Measurements from ENCODE around the gene ARHGDIA. TPM values are rescaled to one million over a fixed set of nuclear protein-coding genes. Genes with fewer than 3 reads are reported as not detected.

ARHGDIA gene
- total and polyA plus RNA-seq, 4 donors: 46.6 to 319 (median 238) TPM

DNA sequence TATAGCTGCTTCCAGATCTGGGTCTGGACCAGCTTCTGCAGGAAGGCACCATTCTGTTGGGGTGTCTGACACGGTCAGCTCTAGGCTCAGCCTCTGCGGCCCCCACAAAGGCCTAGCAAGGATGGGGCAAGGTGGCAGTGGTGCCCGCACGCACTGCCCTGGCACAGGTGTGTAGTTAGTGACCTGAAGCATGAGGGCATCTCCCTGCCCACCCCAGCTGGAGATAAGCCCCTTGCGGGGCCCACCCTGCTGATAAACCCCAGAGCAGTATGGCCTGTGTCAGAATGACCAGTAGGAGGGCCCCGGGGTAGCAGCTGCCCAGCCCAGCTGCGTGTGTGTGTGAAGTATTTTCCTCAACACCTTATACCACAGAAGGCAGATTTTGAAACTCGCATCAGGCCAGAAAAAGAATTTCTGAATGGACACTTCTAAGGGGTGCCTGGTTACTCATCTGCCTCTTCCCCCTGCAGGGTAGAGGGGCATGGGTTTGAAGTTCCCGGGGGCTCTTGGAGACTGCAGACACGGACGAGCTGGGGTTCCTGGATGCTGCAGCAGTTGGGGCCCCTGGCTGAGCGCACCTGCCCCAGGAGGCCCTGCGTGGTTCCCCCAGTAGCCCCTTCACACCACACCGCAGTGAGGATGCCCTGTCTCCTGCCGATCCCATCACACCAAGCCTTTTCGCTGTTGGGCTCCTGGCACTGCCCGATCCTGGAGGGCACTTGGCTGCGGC lies 4.5 kb downstream of the ARHGDIA start:
- no peak for DNase-seq (ENCODE audit: low read depth in 4 of 6, low spot score in 6 of 6)
- H3K36me3 ChIP-seq (ENCODE audit: control insufficient read depth, insufficient read depth, low read length): peaks cover 65% of the 10 kb centered on the region
- peaks cover 39% of the 10 kb centered on the region for H3K4me1 ChIP-seq (ENCODE audit: control insufficient read depth, insufficient read depth, low read length)
- no peaks in the 10 kb centered on the region for H3K27me3 ChIP-seq (ENCODE audit: control insufficient read depth, insufficient read depth, low read length)
- H3K27ac ChIP-seq (ENCODE audit: low read depth, low read length): no peak overlapping the region
- H3K9me3 ChIP-seq (ENCODE audit: control insufficient read depth, insufficient read depth, low read length): no peaks in the 10 kb centered on the region
- H3K4me3 ChIP-seq (ENCODE audit: low read depth, low read length): no peak overlapping the region
- 87% methylated on average over 10 of the region's 18 CpGs for WGBS (ENCODE audit: insufficient coverage)

DNA sequence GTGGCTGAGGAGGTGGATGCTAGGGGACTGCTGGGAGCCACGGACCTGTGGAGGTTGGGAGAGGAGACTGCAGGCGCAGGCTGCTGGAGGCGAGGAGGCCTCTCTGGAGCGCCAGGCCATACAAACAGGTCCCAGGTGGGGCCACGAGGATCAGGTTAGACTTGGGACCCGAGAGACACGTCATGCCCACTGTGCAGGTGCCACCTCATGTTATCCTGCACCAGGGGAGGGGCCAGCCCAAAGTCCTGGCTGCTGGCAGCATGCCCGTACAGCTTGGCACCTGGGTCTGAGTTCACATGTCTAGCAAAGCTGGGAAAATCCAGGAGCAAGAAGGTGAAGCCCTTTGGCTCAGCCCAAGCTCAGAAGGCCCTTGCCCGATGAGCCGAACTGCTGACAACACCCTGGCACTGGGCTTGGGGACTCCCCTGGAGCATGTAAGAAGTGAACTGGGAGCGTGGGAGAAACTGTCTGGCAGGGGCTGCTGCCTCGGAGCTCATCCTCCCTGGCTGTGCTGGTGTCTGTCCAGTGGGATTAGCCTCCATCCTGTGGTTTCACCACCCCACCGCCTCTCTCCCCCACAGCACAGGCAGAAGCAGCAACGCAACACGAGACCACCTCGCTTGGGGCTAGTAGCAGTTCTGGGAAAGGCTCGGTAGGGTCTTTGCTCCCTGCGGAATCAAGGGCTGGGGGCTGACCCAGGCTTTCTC lies 5.3 kb downstream of the ARHGDIA start:
- Histone ChIP-seq H3K4me1 (ENCODE audit: control insufficient read depth, insufficient read depth, low read length) (peaks cover 43% of the 10 kb centered on the region), H3K4me3 (ENCODE audit: low read depth, low read length) (no peak overlapping the region), H3K27ac (ENCODE audit: low read depth, low read length) (no peak overlapping the region), H3K9me3 (ENCODE audit: control insufficient read depth, insufficient read depth, low read length) (no peaks in the 10 kb centered on the region), H3K36me3 (ENCODE audit: control insufficient read depth, insufficient read depth, low read length) (peaks cover 65% of the 10 kb centered on the region), H3K27me3 (ENCODE audit: control insufficient read depth, insufficient read depth, low read length) (no peaks in the 10 kb centered on the region)
- WGBS (ENCODE audit: insufficient coverage): 90% methylated on average over 18 of the region's 18 CpGs
- no peak for DNase-seq (ENCODE audit: low read depth in 4 of 6, low spot score in 6 of 6)

DNA sequence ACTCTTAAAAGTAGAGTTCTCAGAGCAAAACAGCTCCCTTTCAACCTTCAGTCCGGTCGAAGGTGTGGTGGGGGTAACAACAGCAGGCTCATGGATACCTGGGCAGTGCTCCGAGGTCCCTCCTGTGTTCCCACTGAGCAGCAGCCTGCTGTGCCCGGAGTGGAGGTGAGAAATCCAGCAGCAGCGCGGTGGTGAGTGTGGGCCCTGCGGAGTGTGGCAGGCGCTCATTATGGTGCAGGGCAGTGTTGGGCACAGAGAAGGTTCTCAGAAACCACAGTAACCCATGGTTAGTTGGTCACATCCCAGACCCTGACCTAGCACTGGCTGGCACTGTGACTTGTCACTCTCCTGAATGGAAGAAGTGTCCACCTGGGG lies 5.8 kb downstream of the ARHGDIA start:
- no peak overlapping the region for H3K4me3 ChIP-seq (ENCODE audit: low read depth, low read length)
- peaks cover 65% of the 10 kb centered on the region for H3K36me3 ChIP-seq (ENCODE audit: control insufficient read depth, insufficient read depth, low read length)
- 96% methylated on average over 8 of the region's 8 CpGs for WGBS (ENCODE audit: insufficient coverage)
- no peaks in the 10 kb centered on the region for H3K27me3 ChIP-seq (ENCODE audit: control insufficient read depth, insufficient read depth, low read length)
- no peak overlapping the region for H3K27ac ChIP-seq (ENCODE audit: low read depth, low read length)
- DNase-seq (ENCODE audit: low read depth in 4 of 6, low spot score in 6 of 6): no peak
- H3K4me1 ChIP-seq (ENCODE audit: control insufficient read depth, insufficient read depth, low read length): peaks cover 42% of the 10 kb centered on the region
- H3K9me3 ChIP-seq (ENCODE audit: control insufficient read depth, insufficient read depth, low read length): no peaks in the 10 kb centered on the region

DNA sequence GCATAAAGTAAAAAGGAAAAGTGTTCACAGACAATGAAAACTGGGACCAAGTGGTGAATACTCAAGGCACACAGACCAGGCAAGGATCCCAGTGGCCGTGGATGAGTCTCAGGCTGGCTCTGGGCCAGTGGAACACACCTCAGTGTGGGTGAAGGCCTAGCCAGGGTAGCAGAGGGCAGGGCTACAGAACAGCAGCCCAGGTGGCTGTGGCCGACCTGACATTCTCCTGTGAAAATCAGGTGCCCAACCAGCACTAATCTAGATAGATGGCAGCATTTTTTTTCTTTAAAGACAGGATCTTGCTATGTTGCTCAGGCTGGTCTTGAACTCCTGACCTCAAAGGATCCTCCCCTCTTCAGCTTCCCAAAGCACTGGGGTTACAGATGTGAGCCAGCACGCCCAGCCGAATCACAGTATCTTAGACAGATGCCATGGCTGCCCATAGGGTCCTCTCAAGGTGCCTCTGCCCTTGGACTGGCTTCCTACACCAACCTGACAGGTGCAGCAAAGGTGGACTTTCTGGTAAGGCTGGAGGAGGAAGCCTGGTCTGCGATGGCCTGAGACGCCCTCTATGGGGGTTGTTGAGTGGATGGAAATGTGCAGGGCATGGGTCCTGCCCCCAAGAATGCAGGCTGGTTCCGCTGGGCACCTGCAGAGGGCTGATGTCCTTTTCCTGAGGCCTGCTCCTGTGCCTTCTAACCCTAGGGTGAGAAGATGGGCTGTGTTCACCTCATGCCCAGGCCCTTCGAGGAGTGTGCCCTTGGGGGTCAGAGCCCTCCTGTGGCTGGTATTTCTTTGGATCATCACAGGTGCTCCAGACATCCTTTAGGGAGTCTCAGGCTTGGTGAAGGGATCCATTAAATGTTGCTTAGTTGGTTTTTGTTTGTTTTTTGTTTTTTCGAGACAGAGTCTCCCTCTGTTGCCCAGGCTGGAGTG lies 7.0 kb downstream of the ARHGDIA start:
- H3K27me3 ChIP-seq (ENCODE audit: control insufficient read depth, insufficient read depth, low read length): no peaks in the 10 kb centered on the region
- no peaks in the 10 kb centered on the region for H3K9me3 ChIP-seq (ENCODE audit: control insufficient read depth, insufficient read depth, low read length)
- DNase-seq (ENCODE audit: low read depth in 4 of 6, low spot score in 6 of 6): no peak
- H3K27ac ChIP-seq (ENCODE audit: low read depth, low read length): no peak overlapping the region
- 92% methylated on average over 6 of the region's 9 CpGs for WGBS (ENCODE audit: insufficient coverage)
- H3K4me3 ChIP-seq (ENCODE audit: low read depth, low read length): no peak overlapping the region
- H3K36me3 ChIP-seq (ENCODE audit: control insufficient read depth, insufficient read depth, low read length): peaks cover 56% of the 10 kb centered on the region
- peaks cover 38% of the 10 kb centered on the region for H3K4me1 ChIP-seq (ENCODE audit: control insufficient read depth, insufficient read depth, low read length)

DNA sequence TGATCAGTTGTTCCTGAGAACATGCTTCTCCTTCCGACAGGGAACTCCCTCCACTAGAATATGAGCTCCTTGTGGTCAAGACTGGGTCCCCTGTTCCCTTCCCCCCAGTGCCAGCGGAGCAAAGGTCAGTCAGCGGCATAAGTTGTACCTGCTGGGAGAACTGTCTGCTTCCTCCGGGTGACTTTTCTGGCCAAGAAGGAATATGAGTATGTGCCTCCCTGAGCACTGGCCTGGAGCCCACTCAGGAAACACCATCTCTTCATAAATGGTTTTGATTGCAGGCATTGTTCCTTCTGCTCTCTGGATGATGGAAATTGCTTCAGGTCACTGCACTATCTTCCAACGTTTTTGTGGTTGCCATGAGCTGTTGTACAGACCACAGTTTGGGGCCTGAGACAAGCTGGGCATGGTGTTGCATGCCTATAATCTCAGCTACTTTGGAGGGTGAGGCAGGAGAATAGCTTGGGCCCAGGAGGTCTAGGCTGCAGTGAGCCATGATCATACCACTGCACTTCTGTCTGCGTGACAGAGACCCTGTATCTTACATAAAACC lies 7.9 kb downstream of the ARHGDIA start:
- no peak for DNase-seq (ENCODE audit: low read depth in 4 of 6, low spot score in 6 of 6)
- H3K27me3 ChIP-seq (ENCODE audit: control insufficient read depth, insufficient read depth, low read length): no peaks in the 10 kb centered on the region
- H3K9me3 ChIP-seq (ENCODE audit: control insufficient read depth, insufficient read depth, low read length): no peaks in the 10 kb centered on the region
- 95% methylated on average over 4 of the region's 6 CpGs for WGBS (ENCODE audit: insufficient coverage)
- no peak overlapping the region for H3K4me3 ChIP-seq (ENCODE audit: low read depth, low read length)
- H3K4me1 ChIP-seq (ENCODE audit: control insufficient read depth, insufficient read depth, low read length): peaks cover 44% of the 10 kb centered on the region
- peaks cover 56% of the 10 kb centered on the region for H3K36me3 ChIP-seq (ENCODE audit: control insufficient read depth, insufficient read depth, low read length)
- no peak overlapping the region for H3K27ac ChIP-seq (ENCODE audit: low read depth, low read length)

DNA sequence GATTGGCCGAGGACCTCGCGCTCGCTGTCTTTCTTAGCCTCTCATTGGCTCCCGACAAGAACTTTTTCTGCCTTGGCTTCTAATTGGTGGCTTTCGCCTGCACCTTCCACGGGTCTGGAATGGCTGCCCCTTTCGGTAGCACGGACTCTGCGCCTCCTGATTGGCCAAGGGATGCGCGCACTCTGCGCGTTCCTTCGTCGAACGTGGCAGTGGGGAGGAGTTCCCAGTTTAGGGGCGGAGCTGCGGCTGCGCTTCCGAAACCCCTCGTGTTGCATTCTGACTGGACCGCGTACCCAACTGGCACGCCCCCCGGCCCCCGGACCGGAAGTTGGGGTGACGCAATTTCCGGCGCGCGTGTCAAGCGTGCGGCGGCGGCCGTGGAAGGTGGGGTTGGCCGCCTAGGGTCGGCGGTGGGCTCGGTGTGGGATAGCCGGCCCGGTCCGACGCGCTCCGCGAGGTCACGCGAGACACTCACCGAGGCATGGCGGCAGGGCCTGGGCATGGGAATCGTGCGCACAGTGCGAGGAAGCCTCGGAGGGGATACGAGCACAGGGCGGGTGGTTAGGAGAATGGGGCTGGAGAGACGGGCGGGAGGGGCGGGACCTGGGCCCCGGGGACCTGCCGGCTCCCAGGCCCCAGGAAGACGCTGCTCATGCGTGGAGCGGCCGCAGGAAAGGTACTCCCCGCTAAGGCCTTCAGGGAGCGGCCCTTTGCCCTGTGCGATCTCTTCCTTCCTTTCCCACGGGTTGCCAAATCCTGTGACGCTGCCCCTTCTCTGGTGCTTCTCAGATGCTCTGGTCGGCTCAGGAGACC lies 10.2 kb downstream of the ARHGDIA start:
- peak; percentile 99 to 100 (median 100) for DNase-seq (ENCODE audit: low read depth in 4 of 6, low spot score in 6 of 6)
- Histone ChIP-seq H3K36me3 (ENCODE audit: control insufficient read depth, insufficient read depth, low read length) (peaks cover 54% of the 10 kb centered on the region), H3K4me1 (ENCODE audit: control insufficient read depth, insufficient read depth, low read length) (peaks cover 35% of the 10 kb centered on the region), H3K27ac (ENCODE audit: low read depth, low read length) (peak overlapping the region; percentile 79), H3K4me3 (ENCODE audit: low read depth, low read length) (peak overlapping the region; percentile 80), H3K27me3 (ENCODE audit: control insufficient read depth, insufficient read depth, low read length) (no peaks in the 10 kb centered on the region), H3K9me3 (ENCODE audit: control insufficient read depth, insufficient read depth, low read length) (no peaks in the 10 kb centered on the region)
- WGBS (ENCODE audit: insufficient coverage): under 1% methylated on average over 72 of the region's 74 CpGs

DNA sequence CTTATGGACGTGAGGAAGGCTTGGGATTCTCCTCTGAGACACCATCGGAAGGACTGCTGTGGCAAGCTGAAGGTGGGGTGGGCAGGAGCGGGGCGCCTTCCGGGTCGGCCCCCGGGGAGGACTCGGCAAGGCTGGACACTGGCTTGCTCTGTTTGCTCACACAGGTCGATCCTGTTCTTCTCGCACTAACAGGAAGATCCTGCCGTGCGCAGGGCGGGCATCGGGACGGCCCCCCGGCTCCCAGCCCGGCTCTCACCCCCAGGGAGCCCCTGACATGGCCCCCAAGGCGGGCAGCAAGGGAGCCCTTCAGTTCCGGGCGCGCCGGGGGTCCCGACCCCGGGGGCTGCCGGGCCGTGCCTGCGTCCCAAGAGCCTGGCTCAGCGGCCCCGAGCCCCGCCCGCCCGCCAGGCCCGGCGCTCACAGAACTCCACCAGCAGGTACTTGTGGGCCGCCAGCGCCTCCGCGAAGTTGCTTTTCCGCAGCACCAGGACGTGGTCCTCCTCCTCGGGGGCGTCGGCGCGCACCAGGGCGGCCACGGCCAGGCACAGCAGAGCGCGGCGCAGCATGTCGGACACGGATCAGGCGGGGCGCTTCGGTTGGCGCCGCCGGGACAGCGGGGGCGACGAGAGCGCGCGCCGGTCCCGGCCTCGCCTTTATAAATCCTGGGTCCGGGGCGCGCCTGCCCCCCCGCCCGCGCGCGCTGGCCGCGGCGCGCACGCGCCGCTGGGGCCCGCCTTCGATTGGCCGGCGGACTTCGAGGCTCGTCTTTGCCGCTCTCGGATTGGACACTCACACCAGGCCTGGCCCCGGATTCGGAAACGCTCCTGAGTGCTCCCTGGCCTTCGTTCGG lies 11.0 kb downstream of the ARHGDIA start, which contains the start of gene P4HB:
P4HB (minus strand) TSS at position 630 of the 850 bp plus-strand sequence; CDS start at position 566, 64 bp downstream.
- Histone ChIP-seq H3K27ac (ENCODE audit: low read depth, low read length) (peak within 1 kb of the TSS; percentile 79), H3K36me3 (ENCODE audit: control insufficient read depth, insufficient read depth, low read length) (peaks cover 54% of the 10 kb centered on the region), H3K27me3 (ENCODE audit: control insufficient read depth, insufficient read depth, low read length) (no peaks in the 10 kb centered on the region), H3K4me1 (ENCODE audit: control insufficient read depth, insufficient read depth, low read length) (peaks cover 35% of the 10 kb centered on the region), H3K9me3 (ENCODE audit: control insufficient read depth, insufficient read depth, low read length) (no peaks in the 10 kb centered on the region), H3K4me3 (ENCODE audit: low read depth, low read length) (peak within 1 kb of the TSS; percentile 80)
- under 1% methylated on average over 95 of the region's 95 CpGs for WGBS (ENCODE audit: insufficient coverage)
- DNase-seq (ENCODE audit: low read depth in 4 of 6, low spot score in 6 of 6): no peak

All from spinal cord (tissue), 10 donors.